ENCODE results near the gene MED4. TPM values are rescaled to one million over a fixed set of nuclear protein-coding genes. Genes with fewer than 3 reads are reported as not detected.

The MED4 gene
- total RNA-seq, 4 donors from 2014 or later = 36.7 to 51.4 (median 39.2) TPM

DNA sequence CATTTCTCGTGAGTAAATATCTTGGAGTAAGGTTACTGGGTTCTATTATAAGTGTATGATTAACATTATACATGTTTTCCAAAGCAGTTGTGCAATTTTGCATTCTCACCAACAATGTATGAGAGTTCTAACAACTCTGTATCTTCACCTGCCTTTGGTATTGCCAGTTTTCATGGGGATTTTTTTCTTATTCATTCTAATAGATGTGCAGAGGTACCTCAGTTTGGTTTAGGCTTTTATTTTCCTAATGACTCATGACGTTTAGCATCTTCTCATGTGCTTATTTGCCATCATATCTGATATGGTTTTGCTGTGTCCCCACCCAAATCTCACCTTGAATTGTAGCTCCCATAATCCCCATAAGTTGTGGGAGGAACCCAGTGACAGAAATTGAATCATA is 65.0 kb downstream of the MED4 start:
- H3K9me3 ChIP-seq = no peaks in the 10 kb centered on the region
- no peak for ATAC-seq
- WGBS, 2 donors (ENCODE audit: low coverage in 1 of 2) = 88 to 90% methylated on average over 2 of the region's 2 CpGs
- no peak overlapping the region for H3K27ac ChIP-seq
- no peaks in the 10 kb centered on the region for H3K4me1 ChIP-seq
- peaks cover 0 to 11% of the 10 kb centered on the region in 2 donors for H3K36me3 ChIP-seq
- TF ChIP-seq CTCF (IDR thresholded peaks at IDR 0.05) (no peak), POLR2AphosphoS5 (IDR thresholded peaks at IDR 0.05) (no peak), POLR2A (IDR thresholded peaks at IDR 0.05) (no peak), EP300 (IDR thresholded peaks at IDR 0.05) (no peak)
- H3K27me3 ChIP-seq = no peaks in the 10 kb centered on the region
- no peak overlapping the region for H3K4me3 ChIP-seq

GRCh38 chr13:48028066-48028465 is 66.8 kb downstream of the MED4 start:
- TF ChIP-seq EP300 (IDR thresholded peaks at IDR 0.05) (no peak), CTCF (IDR thresholded peaks at IDR 0.05) (no peak), POLR2A (IDR thresholded peaks at IDR 0.05) (no peak), POLR2AphosphoS5 (IDR thresholded peaks at IDR 0.05) (no peak)
- Histone ChIP-seq H3K4me1 (no peaks in the 10 kb centered on the region), H3K9me3 (no peaks in the 10 kb centered on the region), H3K4me3 (no peak overlapping the region), H3K36me3 (peaks cover 0 to 11% of the 10 kb centered on the region in 2 donors), H3K27me3 (no peaks in the 10 kb centered on the region), H3K27ac (no peak overlapping the region)
- ATAC-seq = no peak

Small RNAs within 50 kb of the gene (small RNA-seq; reads per million reads assigned to genes)
- gene POLR2KP2 = 0 reads per million in 4 donors

Other genes starting within 250 kb of the MED4 start
- 10 to 100 TPM; 56.8 to 68.6 (median 60.9) TPM for gene SUCLA2, start 93.8 kb downstream of the MED4 start, total RNA-seq
- 1 to 10 TPM; 6.1 to 7.5 (median 7.4) TPM for gene NUDT15, start 57.4 kb downstream of the MED4 start, total RNA-seq
- gene ITM2B, start 138.1 kb upstream of the MED4 start, total RNA-seq = 100 to 1,000 TPM; 263 to 380 (median 300) TPM
- 10 to 100 TPM; 26.5 to 37.2 (median 29.4) TPM for gene RB1, start 208.6 kb upstream of the MED4 start, total RNA-seq